Stomach (tissue), 9 donors: Measurements from ENCODE around the gene PEF1. TPM values are rescaled to one million over a fixed set of nuclear protein-coding genes. Genes with fewer than 3 reads are reported as not detected.
A peak's percentile ranks its signal among the peaks of the same experiment; 100 is the strongest.

Source experiments
- DNase-seq, 2 donors: peaks; one replicate each; pipeline versions ENCODE4 v3.0.0 to v3.0.0-alpha.2; 2013 to 2019
- H3K27ac ChIP-seq, 5 donors: fragments of 200-600 bp in 4 of 5; sonication (generic) in 4 of 5; one replicate each; pipeline ENCODE4 v1.5.1; 2013 to 2019; ENCODE audit warnings: mild to moderate bottlenecking in 1 of 5, moderate library complexity in 1 of 5
- H3K27me3 ChIP-seq, 3 donors: fragments of 200-600 bp; sonication (generic); one replicate each; pipeline ENCODE4 v1.5.1; 2017 to 2019; ENCODE audit warnings: mixed run types in 1 of 3
- H3K36me3 ChIP-seq, 4 donors: fragments of 200-600 bp; sonication (generic); 1 replicate in 3 of 4; 2 replicates in 1 of 4; pipeline ENCODE4 v1.5.1; 2016 to 2019
- H3K4me1 ChIP-seq, 4 donors: fragments of 200-600 bp; sonication (generic); one replicate each; pipeline ENCODE4 v1.5.1; 2016 to 2019
- H3K4me3 ChIP-seq, 4 donors: fragments of 200-600 bp; sonication (generic) in 3 of 4; one replicate each; pipeline ENCODE4 v1.5.1; 2016 to 2019; ENCODE audit warnings: mild to moderate bottlenecking in 1 of 4
- H3K9me3 ChIP-seq, 4 donors: fragments of 200-600 bp; sonication (generic); one replicate each; pipeline ENCODE4 v1.5.1; 2016 to 2019
- CTCF ChIP-seq, 7 experiments: fragments of 450-650 bp in 4 of 7; fragments of 200-600 bp in 3 of 7; sonication (generic) in 3 of 7; IDR thresholded peaks; one replicate each; pipeline ENCODE4 v1.5.1; 2016 to 2019; ENCODE audit warnings: antibody characterized with exemption in 7 of 7, control low read depth in 2 of 7, mild to moderate bottlenecking in 1 of 7
- EP300 ChIP-seq: sonication (generic); formaldehyde crosslinking; IDR thresholded peaks from one replicate; pipeline ENCODE4 v1.6.1; 2017; ENCODE audit warnings: antibody characterized with exemption
- POLR2A ChIP-seq, 4 donors: fragments of 450-650 bp; IDR thresholded peaks; one replicate each; pipeline ENCODE4 v1.6.1; 2016; ENCODE audit warnings: antibody characterized with exemption in 4 of 4, control low read depth in 2 of 4, mild to moderate bottlenecking in 1 of 4, moderate library complexity in 1 of 4
- POLR2AphosphoS5 ChIP-seq, 3 donors: sonication (generic); formaldehyde crosslinking; IDR thresholded peaks; one replicate each; pipeline ENCODE4 v1.6.1; 2016; ENCODE audit warnings: antibody characterized with exemption in 3 of 3
- WGBS, 5 donors: extraction: QIAGEN DNeasy Blood & Tissue Kit in 3 of 5; methylation state at CpG; one replicate each; pipeline versions ENCODE4 v1.1.5 to v1.1.7; 2013 to 2018; 5-methylcytosine and 5-hydroxymethylcytosine counted together
- intact Hi-C: fragments of 100-400 bp; cut with DNase I; formaldehyde crosslinking; loops from one replicate; pipeline ENCODE4 v1.15.1; 2023; ENCODE audit warnings: low total_unique reads
- polyA plus RNA-seq, 3 donors: library from polyadenylated mRNA; stranded (reverse); fragments of 200-250 nt; gene quantifications; one replicate each; pipeline ENCODE4 v1.2.3, GENCODE V29; 2013
- total RNA-seq, 5 donors: library from RNA; depleted of rRNA; stranded (reverse); fragments of >200 nt; gene quantifications; one replicate each; pipeline versions ENCODE4 v1.1.0 to v1.2.3, GENCODE V29; 2014 to 2016
- donor health status: healthy with polysubstance abuse.
- donor health status: Bipolar disorder and iron deficiency.
- donor health status: healthy.

The PEF1 gene
- total and polyA plus RNA-seq, 8 donors, result 19.7 to 91.0 (median 66.1) TPM

- no peaks in the 10 kb centered on the region for H3K27me3 ChIP-seq
- no peak for DNase-seq
- H3K4me3 ChIP-seq, result no peak overlapping the region
- no peak for TF ChIP-seq CTCF (IDR thresholded peaks at IDR 0.05)
- TF ChIP-seq POLR2A (IDR thresholded peaks at IDR 0.05), result no peak
- no peak for TF ChIP-seq POLR2AphosphoS5 (IDR thresholded peaks at IDR 0.05)
- TF ChIP-seq EP300, result no peak
- intact Hi-C loops, result no loop called here
- H3K4me1 ChIP-seq, result peaks cover 0 to 25% (median 5%) of the 10 kb centered on the region in 4 donors
- 72 to 88% (median 84%) methylated on average over 8 of the region's 8 CpGs for whole genome bisulfite sequencing, 5 donors
- H3K27ac ChIP-seq, result peak overlapping the region in 1 of 5 donors; percentile 64
- peaks cover 3 to 82% (median 55%) of the 10 kb centered on the region in 4 donors for H3K36me3 ChIP-seq
- no peaks in the 10 kb centered on the region for H3K9me3 ChIP-seq
These were observed 42.9 kb upstream of the PEF1 start for GRCh38 chr1:31687601-31688000.

GRCh38 chr1:31685795-31686194 lies 41.1 kb upstream of the PEF1 start:
- no peak for TF ChIP-seq POLR2AphosphoS5 (IDR thresholded peaks at IDR 0.05)
- TF ChIP-seq CTCF (IDR thresholded peaks at IDR 0.05), result no peak
- TF ChIP-seq POLR2A (IDR thresholded peaks at IDR 0.05), result no peak
- no peak for TF ChIP-seq EP300
- 80 to 85% (median 81%) methylated on average over 8 of the region's 8 CpGs for WGBS, 5 donors
- DNase-seq, result no peak
- Histone ChIP-seq H3K9me3 (no peaks in the 10 kb centered on the region), H3K36me3 (peaks cover 10 to 84% (median 63%) of the 10 kb centered on the region in 4 donors), H3K4me1 (peaks cover 0 to 25% (median 5%) of the 10 kb centered on the region in 4 donors), H3K27ac (no peak overlapping the region), H3K27me3 (no peaks in the 10 kb centered on the region), H3K4me3 (no peak overlapping the region)
- intact Hi-C loops, result no loop called here

- TF ChIP-seq EP300, result no peak
- peak in 4 of 7 experiments; percentile 34 to 42 (median 36) for TF ChIP-seq CTCF (IDR thresholded peaks at IDR 0.05)
- no peak for TF ChIP-seq POLR2A (IDR thresholded peaks at IDR 0.05)
- no peak for TF ChIP-seq POLR2AphosphoS5 (IDR thresholded peaks at IDR 0.05)
- DNase-seq, result peak in 1 of 2 donors; percentile 56
- no peak overlapping the region for H3K4me3 ChIP-seq
- H3K4me1 ChIP-seq, result peaks cover 0 to 25% (median 5%) of the 10 kb centered on the region in 4 donors
- H3K9me3 ChIP-seq, result no peaks in the 10 kb centered on the region
- H3K36me3 ChIP-seq, result peaks cover 16 to 87% (median 67%) of the 10 kb centered on the region in 4 donors
- no peak overlapping the region for H3K27ac ChIP-seq
- intact Hi-C loops, result no loop called here
- H3K27me3 ChIP-seq, result no peaks in the 10 kb centered on the region
- 47 to 71% (median 54%) methylated on average over 8 to 11 of the region's 11 CpGs for WGBS, 5 donors
These were observed 39.3 kb upstream of the PEF1 start for GRCh38 chr1:31683997-31684396.

GRCh38 chr1:31681415-31681814 lies 36.7 kb upstream of the PEF1 start:
- H3K36me3 ChIP-seq, result peaks cover 16 to 97% (median 63%) of the 10 kb centered on the region in 4 donors
- TF ChIP-seq POLR2AphosphoS5 (IDR thresholded peaks at IDR 0.05) (no peak), POLR2A (IDR thresholded peaks at IDR 0.05) (no peak), EP300 (no peak)
- H3K9me3 ChIP-seq, result no peaks in the 10 kb centered on the region
- 37 to 75% (median 68%) methylated on average over 4 to 9 of the region's 9 CpGs for WGBS, 5 donors
- peak overlapping the region in 2 of 5 donors; percentile 7 to 21 for H3K27ac ChIP-seq
- no peaks in the 10 kb centered on the region for H3K27me3 ChIP-seq
- intact Hi-C loops, result no loop called here
- H3K4me1 ChIP-seq, result peaks cover 0 to 3% (median 0%) of the 10 kb centered on the region in 4 donors
- H3K4me3 ChIP-seq, result no peak overlapping the region
- DNase-seq, result no peak

GRCh38 chr1:31679676-31680230 lies 35.1 kb upstream of the PEF1 start:
- DNase-seq, result no peak
- peaks cover 14 to 81% (median 51%) of the 10 kb centered on the region in 4 donors for H3K36me3 ChIP-seq
- intact Hi-C loops, result no loop called here
- no peaks in the 10 kb centered on the region for H3K27me3 ChIP-seq
- H3K27ac ChIP-seq, result no peak overlapping the region
- no peak overlapping the region for H3K4me3 ChIP-seq
- no peaks in the 10 kb centered on the region for H3K9me3 ChIP-seq
- peaks cover 0 to 14% (median 3%) of the 10 kb centered on the region in 4 donors for H3K4me1 ChIP-seq
- 75 to 87% (median 83%) methylated on average over 18 to 23 of the region's 23 CpGs for WGBS, 5 donors
- no peak for TF ChIP-seq EP300
- no peak for TF ChIP-seq POLR2A (IDR thresholded peaks at IDR 0.05)
- TF ChIP-seq CTCF (IDR thresholded peaks at IDR 0.05), result no peak
- no peak for TF ChIP-seq POLR2AphosphoS5 (IDR thresholded peaks at IDR 0.05)
